Suppressor macrophage treated with lipopolysaccharide for 1 hour (primary cell): ENCODE results near the gene HKDC1.
A peak's percentile ranks its signal among the peaks of the same experiment; 100 is the strongest.
"Not testable (repeated sequence)": the region's sequence is repeated elsewhere in the genome, so short reads cannot be mapped to it uniquely, and the experiment has no call there.

Experiments
- DNase-seq, 3 donors: peaks; one replicate each; pipeline ENCODE4 v3.0.0-alpha.2; 2020 to 2022

Gene HKDC1

GRCh38 chr10:69281507-69282413, 61.6 kb downstream of the HKDC1 start:
- no peak for DNase-seq

GRCh38 chr10:69284402-69284801, 64.3 kb downstream of the HKDC1 start:
- not testable (repeated sequence) for DNase-seq

DNA sequence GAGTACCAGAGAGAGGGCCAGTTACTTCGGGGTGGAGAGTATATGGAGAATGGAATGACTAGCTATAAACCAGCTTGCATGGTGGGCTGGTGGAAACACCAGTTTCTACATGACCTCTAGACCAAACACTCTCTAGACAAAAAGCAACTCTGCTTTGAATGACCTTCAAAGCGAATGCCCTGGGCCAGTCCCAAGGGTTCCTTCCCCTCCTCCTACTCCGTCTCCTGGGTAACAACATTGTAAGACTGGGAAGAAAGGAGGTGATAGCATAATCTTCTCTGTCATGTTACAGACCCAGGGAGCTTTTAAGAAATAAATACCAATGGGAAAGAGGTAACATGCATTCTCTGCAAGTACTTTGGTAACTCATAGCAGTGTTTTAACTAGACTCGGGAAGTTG, 65.6 kb downstream of the HKDC1 start:
- DNase-seq: no peak

DNA sequence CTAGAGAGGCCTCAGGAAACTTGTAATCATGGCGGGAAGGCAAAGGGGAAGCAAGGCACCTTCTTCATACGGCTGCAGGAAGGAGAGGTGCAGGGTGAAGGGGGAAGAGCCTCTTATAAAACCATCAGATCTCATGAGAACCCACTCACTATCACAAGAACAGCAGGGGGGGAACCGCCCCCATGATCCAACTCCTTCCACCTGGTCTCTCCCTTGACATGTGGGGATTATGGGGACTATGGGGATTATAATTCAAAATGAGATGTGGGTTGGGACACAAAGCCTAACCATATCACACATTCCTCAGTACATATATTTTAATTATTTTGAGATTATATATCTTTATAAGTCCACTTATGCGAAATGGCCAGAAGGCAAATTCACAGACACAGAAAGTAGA, 67.0 kb downstream of the HKDC1 start:
- no peak for DNase-seq

GRCh38 chr10:69290993-69291392, 70.9 kb downstream of the HKDC1 start:
- no peak for DNase-seq

DNA sequence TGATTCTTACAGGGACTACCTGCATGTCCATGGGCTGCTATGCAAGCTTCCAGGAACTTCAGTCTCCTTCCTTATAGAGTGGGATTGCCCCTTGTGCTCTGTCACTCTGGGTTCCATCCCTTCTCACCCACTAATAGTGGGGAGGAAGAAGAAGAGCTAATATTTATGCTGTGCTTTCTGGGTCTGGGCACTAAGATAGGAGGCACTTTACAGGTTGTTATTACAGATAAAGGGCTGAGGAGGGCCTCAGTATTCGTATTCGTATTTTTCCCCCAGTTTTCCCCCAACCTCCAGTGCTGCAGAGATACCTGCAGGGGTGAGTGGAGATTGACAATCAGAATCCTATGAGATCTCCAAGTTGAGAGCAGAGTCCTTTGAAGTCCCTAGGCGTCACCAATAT, 72.3 kb downstream of the HKDC1 start:
- DNase-seq: no peak

GRCh38 chr10:69295027-69295636, 75.0 kb downstream of the HKDC1 start:
- DNase-seq: no peak

DNA sequence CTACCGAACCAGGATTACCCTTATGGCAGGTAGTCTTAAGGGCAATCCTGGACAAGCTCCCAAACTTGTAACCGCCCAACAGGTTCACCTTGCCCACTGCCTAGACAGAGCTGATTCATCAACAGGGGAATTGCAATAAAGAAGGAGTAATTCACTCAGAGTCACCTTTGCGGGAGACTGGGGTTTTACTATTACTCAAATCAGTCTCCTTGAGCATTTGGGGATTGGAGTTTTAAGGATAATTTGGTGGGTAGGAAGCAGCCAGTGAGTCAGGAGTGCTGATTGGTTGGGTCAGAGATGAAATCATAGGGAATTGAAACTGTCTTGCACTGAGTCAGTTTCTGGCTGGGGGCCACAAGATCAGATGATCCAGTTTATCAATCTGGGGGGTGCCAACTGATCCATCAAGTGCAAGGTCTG, 83.5 kb downstream of the HKDC1 start:
- DNase-seq: peak; percentile 71 to 75 (median 74)

DNA sequence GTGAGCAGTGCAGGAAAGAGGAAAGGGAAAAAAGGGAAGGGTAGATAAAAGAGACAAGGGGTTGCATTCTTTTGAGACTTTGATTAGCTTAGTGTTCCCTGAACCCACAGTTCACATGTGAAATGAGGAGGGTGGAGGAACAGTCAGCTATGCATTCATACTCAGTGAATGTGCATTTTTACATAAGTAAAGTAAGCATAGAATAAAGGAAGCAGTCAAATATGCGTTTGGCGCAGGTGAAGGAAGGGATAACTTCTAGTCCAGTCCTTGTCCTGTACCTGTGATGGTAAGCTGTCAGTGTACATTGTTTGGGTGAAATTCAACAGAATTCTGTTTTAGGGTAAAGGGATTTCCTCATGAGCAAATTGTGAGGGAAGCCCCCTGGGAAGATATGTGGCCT, 86.3 kb downstream of the HKDC1 start:
- no peak for DNase-seq

DNA sequence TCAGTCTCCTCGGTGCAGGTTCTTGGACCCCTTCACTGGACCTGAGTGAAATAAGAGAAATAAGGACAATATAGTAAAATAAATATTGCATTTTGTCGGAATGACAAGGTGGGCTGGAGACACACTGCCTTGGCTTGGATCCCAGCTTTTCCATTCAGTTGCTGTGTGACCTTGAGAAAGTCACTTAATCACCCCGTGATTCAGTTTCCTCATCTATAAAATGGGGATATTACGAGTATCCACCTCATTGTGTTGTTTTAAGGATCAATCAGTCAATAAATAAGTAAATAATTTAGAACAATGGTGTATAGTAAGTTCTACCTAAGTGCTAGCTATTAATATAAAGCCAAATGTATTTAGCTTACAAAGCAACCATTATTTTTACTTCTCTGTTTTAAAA, 87.3 kb downstream of the HKDC1 start:
- DNase-seq: no peak

- DNase-seq: not testable (repeated sequence)
These were observed 88.2 kb downstream of the HKDC1 start for GRCh38 chr10:69308304-69308703.

DNA sequence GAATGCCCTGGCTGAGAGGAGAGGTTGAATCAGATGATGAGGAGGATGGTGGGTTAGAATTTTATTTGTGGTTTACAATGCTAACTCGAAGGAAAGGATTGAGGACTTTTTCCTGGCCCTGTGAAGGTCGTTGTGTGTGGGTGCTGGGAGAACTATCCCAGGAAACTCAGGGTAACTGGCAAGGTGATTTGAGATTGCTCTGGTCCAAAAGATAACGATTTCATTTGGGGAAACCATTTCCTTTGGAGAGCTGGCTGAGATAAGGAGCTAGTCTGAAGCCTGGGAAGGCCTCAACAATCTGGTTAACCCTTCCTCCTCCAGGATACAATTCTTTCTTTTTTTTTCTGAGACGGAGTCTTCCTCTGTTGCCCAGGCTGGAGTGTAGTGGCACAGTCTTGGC, 91.2 kb downstream of the HKDC1 start:
- no peak for DNase-seq

DNA sequence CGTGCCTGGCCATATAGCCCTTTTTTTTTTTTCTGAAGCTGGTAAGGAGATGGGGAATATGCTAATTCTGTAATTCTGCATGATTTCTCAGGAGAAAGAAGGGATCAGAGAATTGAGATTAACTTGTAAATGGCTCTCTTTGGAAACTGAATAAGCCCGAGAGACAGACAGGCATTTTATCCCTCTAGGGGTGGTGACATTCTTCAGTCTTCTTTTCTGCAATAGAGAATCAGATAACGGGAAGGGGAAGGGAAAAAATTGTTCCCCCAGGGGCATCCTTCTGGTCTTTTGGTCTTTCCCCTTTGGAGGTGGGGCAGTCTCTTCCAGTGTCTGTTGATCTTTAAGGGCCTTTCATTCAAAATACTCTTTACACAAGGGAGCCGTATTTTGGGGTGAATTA, 92.4 kb downstream of the HKDC1 start:
- no peak for DNase-seq

- no peak for DNase-seq
These were observed 95.0 kb downstream of the HKDC1 start for GRCh38 chr10:69315100-69315542.

DNA sequence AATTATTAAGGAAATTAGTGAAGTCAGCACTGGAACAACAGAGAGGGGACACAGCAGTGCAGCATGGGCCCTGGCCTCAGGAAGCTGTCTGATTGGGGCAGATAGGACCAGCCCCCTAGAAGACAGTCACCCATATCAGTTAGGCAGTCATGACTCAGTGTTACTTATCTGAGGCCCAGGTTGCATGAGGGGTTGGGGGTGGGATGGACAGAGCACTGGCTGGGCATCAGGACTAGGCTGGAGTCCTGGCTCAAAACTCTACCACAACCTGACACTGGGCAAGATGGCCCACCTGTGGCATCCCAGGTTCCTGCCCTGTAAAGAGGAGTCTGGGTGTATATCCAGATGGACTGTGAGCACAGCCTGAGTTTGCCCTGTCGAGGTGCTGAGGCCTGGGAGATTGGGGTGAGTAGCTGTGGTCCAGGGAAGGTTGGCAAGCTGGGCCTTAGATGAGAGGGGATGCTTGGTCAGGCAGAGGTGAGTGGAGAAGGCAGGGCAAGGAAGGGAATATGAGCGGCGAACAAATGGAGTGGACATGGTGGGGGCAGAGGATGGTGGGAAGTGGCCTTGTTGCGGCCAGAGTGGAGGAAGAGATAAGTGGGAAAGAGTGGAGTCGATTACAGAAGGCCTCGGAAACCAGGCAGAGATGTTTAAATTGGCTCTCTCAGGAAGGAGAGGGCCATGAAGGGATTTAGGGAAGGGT, 95.6 kb downstream of the HKDC1 start:
- DNase-seq: no peak

DNA sequence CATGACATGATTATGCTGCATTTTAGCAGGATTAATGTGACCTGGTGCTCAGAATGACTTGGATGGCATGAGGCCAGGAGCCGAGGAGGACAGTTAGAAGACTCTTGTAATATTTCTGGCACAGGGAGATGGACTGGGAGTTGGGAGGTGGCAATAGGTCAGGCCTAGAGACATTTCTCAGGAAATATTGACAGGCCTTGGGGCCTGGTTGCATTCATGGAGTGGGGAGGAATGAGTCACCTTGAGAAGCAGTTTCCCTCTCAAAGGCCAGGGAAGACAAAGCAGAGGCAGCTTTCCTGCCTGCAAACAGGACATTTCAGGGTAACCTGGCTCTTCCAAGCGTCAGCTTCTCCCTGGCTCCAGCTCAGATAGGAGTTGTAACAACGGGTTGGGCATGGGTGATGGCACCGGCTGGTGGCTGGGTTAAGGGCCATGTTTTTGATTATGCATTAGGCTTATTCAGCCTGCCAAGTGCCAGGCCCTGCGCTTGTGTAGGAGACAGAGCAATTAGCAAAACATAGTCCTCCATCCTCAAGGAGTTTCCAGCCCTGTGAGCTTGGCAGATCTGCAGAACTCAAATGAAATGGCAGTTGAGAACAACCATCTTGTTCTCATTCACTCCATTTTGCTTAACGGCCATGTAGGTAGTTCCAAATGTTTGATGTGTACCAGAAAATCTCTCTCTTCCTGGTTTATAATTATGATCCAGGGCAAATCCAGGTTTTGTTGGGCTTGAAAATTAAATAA, 96.4 kb downstream of the HKDC1 start:
- DNase-seq: no peak
